Type B pancreatic cell (in vitro differentiated cells): ENCODE data around the gene GJC1. TPM values are rescaled to one million over a fixed set of nuclear protein-coding genes. Genes with fewer than 3 reads are reported as not detected.

Source experiments
- DNase-seq: peaks from one replicate; pipeline ENCODE4 v3.0.0; 2021; ENCODE audit warnings: mixed read lengths; ENCODE audit not compliant: unreplicated experiment; ENCODE audit errors: extremely low spot score
- H3K27ac Mint-ChIP-seq: 2 replicates; pipeline ENCODE4 v1.8.0; 2021; ENCODE audit warnings: mild to moderate bottlenecking, mixed read lengths
- H3K27me3 Mint-ChIP-seq: 2 replicates; pipeline ENCODE4 v1.8.0; 2021; ENCODE audit warnings: mixed read lengths
- H3K36me3 Mint-ChIP-seq: 2 replicates; pipeline ENCODE4 v1.8.0; 2021; ENCODE audit warnings: mixed read lengths
- H3K4me1 Mint-ChIP-seq: one replicate; pipeline ENCODE4 v1.8.0; 2021; ENCODE audit warnings: mixed read lengths; ENCODE audit not compliant: unreplicated experiment
- H3K4me3 Mint-ChIP-seq: 2 replicates; pipeline ENCODE4 v1.8.0; 2021; ENCODE audit warnings: mild to moderate bottlenecking, mixed read lengths
- H3K9me3 Mint-ChIP-seq: 2 replicates; pipeline ENCODE4 v1.8.0; 2021; ENCODE audit warnings: mixed read lengths
- total RNA-seq: library from RNA; stranded (reverse); gene quantifications from 2 replicates; pipeline ENCODE4 v1.2.1, GENCODE V29; 2021; ENCODE audit warnings: low replicate concordance
- TF ChIP-seq, protein P1 (sequence below): fragments of 200-600 bp; sonication (generic); conservative IDR thresholded peaks from 2 replicates; pipeline ENCODE4 v1.5.0; 2021; ENCODE audit warnings: antibody characterized with exemption, mild to moderate bottlenecking

Gene GJC1
- total RNA-seq, 1 donor from 2014 or later: 62.6 TPM

- Mint-ChIP-seq H3K27me3 (peaks cover 15% of the 10 kb centered on the region), H3K4me1 (peaks cover 21% of the 10 kb centered on the region), H3K36me3 (no peaks in the 10 kb centered on the region), H3K9me3 (no peaks in the 10 kb centered on the region), H3K4me3 (peak overlapping the region; percentile 68), H3K27ac (peak overlapping the region; percentile 50)
- no peak for DNase-seq
- TF ChIP-seq, protein P1, sequence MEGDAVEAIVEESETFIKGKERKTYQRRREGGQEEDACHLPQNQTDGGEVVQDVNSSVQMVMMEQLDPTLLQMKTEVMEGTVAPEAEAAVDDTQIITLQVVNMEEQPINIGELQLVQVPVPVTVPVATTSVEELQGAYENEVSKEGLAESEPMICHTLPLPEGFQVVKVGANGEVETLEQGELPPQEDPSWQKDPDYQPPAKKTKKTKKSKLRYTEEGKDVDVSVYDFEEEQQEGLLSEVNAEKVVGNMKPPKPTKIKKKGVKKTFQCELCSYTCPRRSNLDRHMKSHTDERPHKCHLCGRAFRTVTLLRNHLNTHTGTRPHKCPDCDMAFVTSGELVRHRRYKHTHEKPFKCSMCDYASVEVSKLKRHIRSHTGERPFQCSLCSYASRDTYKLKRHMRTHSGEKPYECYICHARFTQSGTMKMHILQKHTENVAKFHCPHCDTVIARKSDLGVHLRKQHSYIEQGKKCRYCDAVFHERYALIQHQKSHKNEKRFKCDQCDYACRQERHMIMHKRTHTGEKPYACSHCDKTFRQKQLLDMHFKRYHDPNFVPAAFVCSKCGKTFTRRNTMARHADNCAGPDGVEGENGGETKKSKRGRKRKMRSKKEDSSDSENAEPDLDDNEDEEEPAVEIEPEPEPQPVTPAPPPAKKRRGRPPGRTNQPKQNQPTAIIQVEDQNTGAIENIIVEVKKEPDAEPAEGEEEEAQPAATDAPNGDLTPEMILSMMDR: peak; percentile 51
These were observed 2.7 kb upstream of the GJC1 start for GRCh38 chr17:44832805-44833204.

DNA sequence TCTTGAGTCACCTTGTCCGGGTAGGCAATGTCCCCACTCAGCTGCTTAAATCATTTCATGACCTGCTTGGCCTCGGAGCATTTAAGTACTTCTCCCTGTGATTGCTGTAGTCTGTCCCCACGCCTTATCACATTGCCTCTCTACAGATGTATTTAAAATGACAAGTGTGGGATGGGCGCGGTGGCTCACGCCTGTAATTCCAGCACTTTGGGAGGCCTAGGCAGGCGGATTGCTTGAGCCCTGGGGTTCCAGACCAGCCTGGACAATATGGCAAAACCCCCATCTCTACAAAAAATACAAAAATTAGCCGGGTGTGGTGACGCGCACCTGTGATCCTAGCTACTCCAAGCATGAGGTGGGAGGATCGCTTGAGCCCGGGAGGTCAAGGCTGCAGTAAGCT is 1.3 kb upstream of the GJC1 start:
- Mint-ChIP-seq H3K27ac (no peak overlapping the region), H3K36me3 (no peaks in the 10 kb centered on the region), H3K9me3 (no peaks in the 10 kb centered on the region), H3K4me1 (peaks cover 32% of the 10 kb centered on the region), H3K27me3 (peaks cover 15% of the 10 kb centered on the region), H3K4me3 (peak overlapping the region; percentile 64)
- DNase-seq: no peak
- TF ChIP-seq, protein P1: no peak

DNA sequence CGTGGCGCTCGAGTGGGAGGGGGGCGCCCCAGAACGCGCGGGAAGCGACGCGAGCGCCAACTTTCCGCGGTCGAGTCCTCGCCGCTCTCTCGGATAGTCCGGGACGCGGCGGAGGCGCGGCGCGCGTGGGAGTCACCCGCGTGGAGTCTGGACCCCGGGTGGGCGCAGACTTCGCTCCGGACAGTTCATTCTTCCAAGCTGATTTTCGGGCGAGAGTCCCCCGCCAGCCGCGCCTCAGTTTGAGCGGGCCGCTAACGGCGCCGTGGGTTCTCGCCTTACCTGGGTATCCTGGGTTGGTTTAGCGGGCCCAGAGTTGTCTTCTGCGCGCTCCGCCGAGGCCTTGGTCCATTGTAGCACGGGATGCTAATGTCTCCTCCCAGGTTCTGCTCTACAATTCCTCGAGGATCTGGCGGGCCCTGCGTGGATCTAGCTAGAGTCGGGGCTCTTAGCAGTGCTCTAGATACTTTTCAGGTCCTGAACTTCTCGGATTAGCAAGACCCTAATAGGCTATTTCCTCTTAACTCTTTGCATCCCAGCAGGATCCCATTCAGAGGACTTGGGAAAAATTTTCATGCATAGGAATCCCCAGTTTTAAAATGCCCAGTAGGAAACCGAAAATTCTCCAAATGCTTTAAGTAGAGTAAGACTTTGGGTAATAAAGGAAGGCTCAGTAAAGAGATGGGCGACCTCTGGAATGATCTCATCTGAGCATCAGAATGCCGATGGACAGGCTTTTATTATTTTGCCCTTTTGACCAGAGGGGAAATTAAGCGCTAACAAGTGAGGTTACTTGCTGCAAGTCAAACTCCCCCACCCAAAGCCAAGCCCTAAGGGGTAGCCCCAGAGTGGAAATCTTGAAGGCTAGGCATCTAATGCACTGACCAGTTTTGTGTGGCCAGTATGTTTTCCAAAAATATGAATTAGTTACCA is 537 bp upstream of the GJC1 start:
- Mint-ChIP-seq H3K4me3 (peak overlapping the region; percentile 92), H3K9me3 (no peaks in the 10 kb centered on the region), H3K36me3 (no peaks in the 10 kb centered on the region), H3K4me1 (peaks cover 32% of the 10 kb centered on the region), H3K27me3 (peaks cover 15% of the 10 kb centered on the region), H3K27ac (peak overlapping the region; percentile 86)
- TF ChIP-seq, protein P1: no peak
- DNase-seq: peak; percentile 72

- TF ChIP-seq, protein P1: no peak
- Mint-ChIP-seq H3K4me3 (peak overlapping the region; percentile 95), H3K4me1 (peaks cover 32% of the 10 kb centered on the region), H3K36me3 (no peaks in the 10 kb centered on the region), H3K27me3 (peaks cover 15% of the 10 kb centered on the region), H3K27ac (peak overlapping the region; percentile 84), H3K9me3 (no peaks in the 10 kb centered on the region)
- no peak for DNase-seq
These were observed 1.1 kb downstream of the GJC1 start for GRCh38 chr17:44828919-44829522.

DNA sequence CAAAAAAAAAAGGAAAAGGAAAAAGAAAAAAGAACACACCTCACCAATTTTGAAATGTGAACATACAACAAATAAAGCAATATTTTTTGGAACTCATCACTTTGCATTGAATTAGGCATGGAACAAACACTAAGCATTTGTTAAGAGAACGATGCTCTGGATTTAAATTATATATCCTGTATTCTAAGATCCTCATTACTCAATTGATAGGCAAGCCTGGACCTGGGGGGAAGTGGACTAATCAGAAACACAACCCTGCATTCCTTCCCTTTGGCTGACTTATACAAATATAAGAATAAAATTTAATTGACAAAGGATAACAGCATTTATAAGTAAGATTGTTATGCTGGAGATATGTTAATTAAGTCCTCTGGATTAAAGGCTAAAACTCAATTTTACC is 2.2 kb downstream of the GJC1 start:
- TF ChIP-seq, protein P1: no peak
- Mint-ChIP-seq H3K27me3 (peaks cover 14% of the 10 kb centered on the region), H3K4me3 (peak overlapping the region; percentile 63), H3K4me1 (peaks cover 30% of the 10 kb centered on the region), H3K36me3 (no peaks in the 10 kb centered on the region), H3K27ac (no peak overlapping the region), H3K9me3 (no peaks in the 10 kb centered on the region)
- DNase-seq: no peak
